Activated CD4-positive, alpha-beta T cell treated with anti-CD3 and anti-CD28 coated beads, Interleukin-2, amount 10 ng/mL, durations not matched to agents 7 days and 5 days (primary cell): Measurements from ENCODE around the gene CNTRL. TPM values are rescaled to one million over a fixed set of nuclear protein-coding genes. Genes with fewer than 3 reads are reported as not detected.
"Not testable (repeated sequence)": the region's sequence is repeated elsewhere in the genome, so short reads cannot be mapped to it uniquely, and the experiment has no call there.

Experiments
- CTCF ChIA-PET: fragments of 350-600 bp; sonication (Branson Sonifier 250); formaldehyde crosslinking; loops from one replicate; lab custom pipeline; 2021; ENCODE audit warnings: antibody characterized with exemption; lab: Charles Lee
- POLR2A ChIA-PET: fragments of 350-600 bp; sonication (Branson Sonifier 250); formaldehyde crosslinking; loops from one replicate; lab custom pipeline; 2021; ENCODE audit warnings: antibody characterized with exemption; lab: Charles Lee
- DNase-seq: peaks from one replicate; pipeline ENCODE4 v3.0.0-alpha.2; 2020
- H3K27ac Mint-ChIP-seq: one replicate; pipeline ENCODE4 v1.8.0; 2021; ENCODE audit warnings: mild to moderate bottlenecking, moderate library complexity, mixed read lengths
- H3K27me3 Mint-ChIP-seq: one replicate; pipeline ENCODE4 v1.8.0; 2021; ENCODE audit warnings: mixed read lengths
- H3K36me3 Mint-ChIP-seq: one replicate; pipeline ENCODE4 v1.8.0; 2021; ENCODE audit warnings: low read depth, mixed read lengths
- H3K4me1 Mint-ChIP-seq: one replicate; pipeline ENCODE4 v1.8.0; 2021; ENCODE audit warnings: mixed read lengths
- H3K4me3 Mint-ChIP-seq: one replicate; pipeline ENCODE4 v1.8.0; 2021; ENCODE audit warnings: mild to moderate bottlenecking, moderate library complexity, mixed read lengths
- H3K9me3 Mint-ChIP-seq: one replicate; pipeline ENCODE4 v1.8.0; 2021; ENCODE audit warnings: mixed read lengths
- total RNA-seq, 2 experiments: library from RNA; stranded (reverse); gene quantifications; one replicate each; pipeline ENCODE4 v1.2.3, GENCODE V29; 2021

Gene CNTRL
- total RNA-seq, 2 experiments from 2014 or later = 90.7 to 91.5 TPM

DNA sequence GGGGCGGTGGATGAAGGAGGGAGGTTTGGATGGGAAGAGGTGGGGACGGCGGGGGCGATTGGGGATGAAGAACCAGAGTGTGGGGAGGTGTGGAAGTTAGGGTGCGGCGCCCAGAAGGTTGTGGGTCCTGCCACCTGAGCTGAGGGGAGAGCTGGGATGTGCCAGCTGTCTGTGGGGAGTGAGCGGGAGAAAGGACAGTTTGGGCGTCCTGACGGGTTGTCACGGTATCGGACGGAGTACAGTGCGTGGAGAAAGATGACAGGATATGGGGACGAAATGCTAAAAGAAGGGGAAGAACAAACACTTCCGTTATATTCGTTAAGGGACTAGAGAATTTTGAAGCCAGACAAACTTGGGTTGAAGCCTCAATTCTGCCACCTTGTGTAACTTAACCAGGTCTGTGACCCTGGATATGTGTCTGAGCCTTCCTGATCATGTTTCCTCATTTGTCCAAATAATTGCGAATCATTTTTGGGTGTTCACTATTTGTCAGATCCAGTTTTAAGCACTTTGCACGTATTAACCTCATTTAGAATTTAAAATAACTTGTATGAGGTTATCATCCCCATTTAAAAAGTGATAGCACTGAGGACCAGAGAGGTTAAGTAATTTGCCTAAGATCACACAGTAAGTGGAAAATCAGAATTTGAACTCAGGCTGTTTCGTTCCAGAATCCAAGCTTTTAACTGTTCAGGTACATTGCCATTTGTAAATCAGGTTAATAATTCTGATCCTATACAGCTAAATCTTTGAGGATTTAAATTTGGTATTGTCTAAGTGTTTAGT is 689 bp downstream of the CNTRL start:
- POLR2A ChIA-PET = no interaction called here
- Mint-ChIP-seq H3K9me3 (peaks cover 2% of the 10 kb centered on the region), H3K4me1 (peaks cover 52% of the 10 kb centered on the region), H3K36me3 (peaks cover 7% of the 10 kb centered on the region), H3K27ac (peak overlapping the region; percentile 87), H3K4me3 (peak overlapping the region; percentile 99), H3K27me3 (no peaks in the 10 kb centered on the region)
- DNase-seq = peak; percentile 28
- CTCF ChIA-PET = interaction anchor here (0.5 to 1.9 kb wide), 4 partner anchors 11 to 1757 kb away, joined by 3 to 7 read pairs (median 4); no protein-coding TSS in a partner anchor

DNA sequence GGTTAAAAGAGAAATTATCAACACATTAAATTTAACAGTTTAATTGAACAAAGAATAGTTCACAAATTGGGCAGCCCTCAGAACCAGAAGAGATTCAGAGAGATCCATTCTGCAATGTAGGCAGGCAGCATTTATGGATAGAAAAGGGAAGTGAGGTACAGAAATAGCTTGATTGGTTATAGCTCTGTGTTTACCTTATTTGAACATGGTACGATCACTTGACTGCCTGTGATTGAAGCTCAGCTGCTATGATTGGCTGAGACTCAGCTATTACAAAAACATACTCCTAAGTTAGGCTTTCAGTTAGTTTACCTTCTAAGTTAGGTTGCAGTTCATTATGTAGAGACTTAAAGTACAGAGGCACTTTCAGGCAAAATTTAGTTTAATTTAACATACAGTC is 7.3 kb downstream of the CNTRL start:
- peaks cover 23% of the 10 kb centered on the region for H3K4me1 Mint-ChIP-seq
- no peaks in the 10 kb centered on the region for H3K27me3 Mint-ChIP-seq
- no peak overlapping the region for H3K27ac Mint-ChIP-seq
- H3K4me3 Mint-ChIP-seq = no peak overlapping the region
- CTCF ChIA-PET = interaction anchor here (0.7 to 1.3 kb wide), 3 partner anchors 14 to 453 kb away, joined by 3 read pairs; no protein-coding TSS in a partner anchor
- POLR2A ChIA-PET = no interaction called here
- H3K36me3 Mint-ChIP-seq = peaks cover 47% of the 10 kb centered on the region
- DNase-seq = no peak
- no peaks in the 10 kb centered on the region for H3K9me3 Mint-ChIP-seq

DNA sequence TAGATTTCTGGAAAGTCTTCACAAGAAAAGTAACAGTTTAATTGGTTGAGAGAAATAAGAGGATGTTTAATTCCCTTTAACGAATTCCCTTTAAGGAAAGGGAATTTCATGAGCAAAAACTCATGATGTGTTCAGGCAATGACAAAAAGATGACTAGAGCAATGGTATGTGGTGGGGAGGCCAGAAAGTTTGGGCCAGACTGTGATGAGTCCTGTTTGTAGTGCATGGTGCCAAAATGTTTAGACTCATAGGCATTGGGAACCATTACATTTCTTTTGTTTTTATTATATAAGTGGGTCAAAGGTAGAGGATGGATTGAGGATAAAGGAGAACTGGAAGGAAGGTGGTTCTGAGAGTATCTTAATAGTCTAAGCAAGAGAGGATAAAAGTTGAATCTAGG is 10.9 kb downstream of the CNTRL start:
- no peak overlapping the region for H3K27ac Mint-ChIP-seq
- POLR2A ChIA-PET = no interaction called here
- no peak for DNase-seq
- H3K9me3 Mint-ChIP-seq = no peaks in the 10 kb centered on the region
- CTCF ChIA-PET = no interaction called here
- H3K36me3 Mint-ChIP-seq = peaks cover 58% of the 10 kb centered on the region
- H3K4me1 Mint-ChIP-seq = peaks cover 34% of the 10 kb centered on the region
- no peak overlapping the region for H3K4me3 Mint-ChIP-seq
- H3K27me3 Mint-ChIP-seq = no peaks in the 10 kb centered on the region

DNA sequence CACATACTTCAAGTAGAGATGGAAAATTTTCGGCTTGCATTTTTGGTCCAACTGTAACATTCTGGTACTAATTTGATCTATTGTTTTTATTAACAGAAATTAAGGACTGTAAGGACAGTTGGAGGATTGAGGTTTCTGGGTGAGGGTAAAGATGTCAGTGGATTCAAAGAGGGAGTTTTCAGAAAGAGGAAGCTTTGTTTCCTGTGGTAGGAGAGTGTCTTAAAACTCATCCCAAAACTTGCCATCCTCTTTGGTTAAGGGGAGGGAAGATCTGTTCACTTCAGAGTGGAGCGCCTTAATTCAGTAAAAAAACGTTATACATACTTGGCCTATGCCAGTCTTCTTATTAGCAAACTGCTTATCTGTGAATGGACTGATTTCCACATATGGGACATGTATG is 13.8 kb downstream of the CNTRL start:
- DNase-seq = no peak
- Mint-ChIP-seq H3K4me1 (peaks cover 34% of the 10 kb centered on the region), H3K27me3 (no peaks in the 10 kb centered on the region), H3K27ac (no peak overlapping the region), H3K36me3 (peaks cover 58% of the 10 kb centered on the region), H3K9me3 (no peaks in the 10 kb centered on the region), H3K4me3 (no peak overlapping the region)
- CTCF ChIA-PET = no interaction called here
- POLR2A ChIA-PET = no interaction called here

DNA sequence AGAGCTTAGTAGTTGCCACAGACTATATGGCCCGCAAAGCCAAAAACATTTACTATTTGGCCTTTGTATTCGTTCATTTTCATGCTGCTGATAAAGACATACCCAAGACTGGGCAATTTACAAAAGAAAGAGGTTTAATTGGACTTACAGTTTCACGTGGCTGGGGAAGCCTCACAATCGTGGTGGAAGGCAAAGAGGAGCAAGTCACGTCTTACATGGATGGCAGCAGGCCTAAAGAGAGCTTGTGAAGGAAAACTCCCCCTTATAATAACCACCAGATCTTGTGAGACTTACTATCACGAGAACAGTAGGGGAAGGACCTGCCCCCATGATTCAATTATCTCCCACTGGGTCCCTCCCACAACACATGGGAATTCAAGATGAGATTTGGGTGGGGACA is 16.0 kb downstream of the CNTRL start:
- DNase-seq, H3K27me3 Mint-ChIP-seq, H3K27ac Mint-ChIP-seq, H3K4me3 Mint-ChIP-seq, H3K9me3 Mint-ChIP-seq: not testable (repeated sequence)
- Mint-ChIP-seq H3K36me3 (peaks cover 66% of the 10 kb centered on the region), H3K4me1 (peaks cover 26% of the 10 kb centered on the region)
- ChIA-PET CTCF (interaction anchor here (0.6 to 1.4 kb wide), 2 partner anchors 9 to 129 kb away, joined by 3 read pairs; no protein-coding TSS in a partner anchor), POLR2A (interaction anchor here (0.7 kb wide), 1 partner anchor 695 kb away, joined by 3 read pairs; no protein-coding TSS in a partner anchor)

DNA sequence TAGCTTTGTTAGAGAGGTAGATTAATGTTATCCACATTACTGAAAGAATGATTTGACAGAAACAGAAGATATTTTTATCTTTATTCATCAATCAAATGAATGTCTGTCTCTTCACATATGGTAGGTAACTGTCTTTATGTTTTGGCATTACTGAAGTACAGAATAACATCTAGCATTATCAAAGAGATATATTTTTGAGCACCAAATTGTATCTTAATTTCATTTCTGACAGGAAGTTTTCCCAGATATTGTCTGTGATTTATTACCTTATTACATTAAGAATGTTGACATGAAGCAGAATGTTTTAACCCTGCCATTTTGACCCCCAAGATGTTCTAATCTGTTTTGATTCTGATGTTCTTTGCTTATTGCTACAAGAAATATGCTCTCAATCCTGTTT is 20.3 kb downstream of the CNTRL start:
- Mint-ChIP-seq H3K4me1 (no peaks in the 10 kb centered on the region), H3K4me3 (no peak overlapping the region), H3K36me3 (peaks cover 78% of the 10 kb centered on the region), H3K9me3 (peaks cover 11% of the 10 kb centered on the region), H3K27ac (no peak overlapping the region), H3K27me3 (no peaks in the 10 kb centered on the region)
- POLR2A ChIA-PET = no interaction called here
- DNase-seq = no peak
- CTCF ChIA-PET = interaction anchor here (0.8 kb wide), 2 partner anchors 26 to 199 kb away, joined by 3 read pairs; no protein-coding TSS in a partner anchor

DNA sequence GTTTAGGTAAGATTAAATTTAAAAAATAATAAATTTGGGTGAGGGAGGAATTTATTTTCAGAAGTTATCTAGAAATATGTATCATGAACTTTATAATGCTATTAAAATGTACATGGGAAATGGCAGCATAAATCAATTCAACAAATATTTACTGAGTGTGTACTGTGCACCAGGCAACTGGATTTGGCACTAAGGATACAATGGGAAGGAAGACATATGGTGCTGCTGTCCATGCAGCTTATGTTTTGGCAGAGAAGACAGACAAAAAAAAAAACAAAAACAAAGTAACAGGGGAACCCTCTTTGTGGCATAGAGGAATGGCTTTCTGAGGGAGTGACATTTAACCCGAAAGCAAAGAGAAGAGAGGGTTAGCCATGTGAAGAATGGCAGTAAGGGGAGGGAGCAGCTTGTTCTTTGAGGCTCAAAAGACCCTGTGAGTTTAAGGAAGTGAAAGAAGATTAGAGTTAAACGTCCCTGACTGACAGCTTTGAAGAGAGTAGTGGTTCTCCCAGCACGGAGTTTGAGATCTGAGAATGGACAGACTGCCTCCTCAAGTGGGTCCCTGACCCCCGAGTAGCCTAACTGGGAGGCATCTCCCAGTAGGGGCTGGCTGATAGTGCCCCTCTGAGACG is 23.9 kb downstream of the CNTRL start:
- Mint-ChIP-seq H3K27ac (no peak overlapping the region), H3K27me3 (no peaks in the 10 kb centered on the region), H3K4me1 (no peaks in the 10 kb centered on the region), H3K9me3 (peaks cover 36% of the 10 kb centered on the region), H3K36me3 (peaks cover 88% of the 10 kb centered on the region), H3K4me3 (no peak overlapping the region)
- CTCF ChIA-PET = interaction anchor here (1.8 to 2.0 kb wide), 2 partner anchors 9 to 23 kb away, joined by 4 read pairs; no protein-coding TSS in a partner anchor
- DNase-seq = no peak
- POLR2A ChIA-PET = no interaction called here

DNA sequence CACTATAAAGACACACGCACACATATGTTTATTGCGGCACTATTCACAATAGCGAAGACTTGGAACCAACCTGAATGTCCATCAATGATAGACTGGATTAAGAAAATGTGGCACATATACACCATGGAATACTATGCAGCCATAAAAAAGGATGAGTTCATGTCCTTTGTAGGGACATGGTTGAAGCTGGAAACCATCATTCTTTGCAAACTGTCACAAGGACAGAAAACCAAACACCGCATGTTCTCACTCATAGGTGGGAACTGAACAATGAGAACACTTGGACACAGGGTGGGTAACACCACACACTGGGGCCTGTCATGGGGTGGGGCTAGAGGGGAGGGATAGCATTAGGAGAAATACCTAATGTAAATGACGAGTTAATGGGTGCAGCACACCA is 29.3 kb downstream of the CNTRL start:
- peaks cover 19% of the 10 kb centered on the region for H3K4me1 Mint-ChIP-seq
- peaks cover 30% of the 10 kb centered on the region for H3K9me3 Mint-ChIP-seq
- POLR2A ChIA-PET, H3K27me3 Mint-ChIP-seq, H3K4me3 Mint-ChIP-seq, DNase-seq, H3K27ac Mint-ChIP-seq: not testable (repeated sequence)
- H3K36me3 Mint-ChIP-seq = peaks cover 71% of the 10 kb centered on the region
- CTCF ChIA-PET = interaction anchor here (0.8 kb wide), 1 partner anchor 34 kb away, joined by 3 read pairs; no protein-coding TSS in a partner anchor

DNA sequence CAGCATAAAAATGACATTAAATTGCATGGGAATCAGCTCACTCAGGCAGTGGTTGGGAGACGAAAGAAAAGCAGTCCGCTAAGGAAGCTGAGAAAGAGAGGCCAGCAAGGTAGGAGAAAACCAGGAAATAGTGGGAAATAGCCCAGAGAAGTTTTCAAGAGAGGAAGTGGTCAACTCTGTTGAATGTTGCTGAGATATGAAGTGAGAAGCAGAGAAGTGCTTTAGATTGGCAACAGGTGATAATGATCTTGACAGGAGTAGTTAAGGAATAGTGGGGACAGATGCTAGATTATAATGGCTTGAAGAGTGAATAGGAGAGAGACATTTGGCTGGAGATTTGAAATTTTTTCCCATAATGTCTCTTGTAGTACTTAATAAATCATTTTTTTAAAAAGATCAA is 30.8 kb downstream of the CNTRL start:
- ChIA-PET POLR2A (no interaction called here), CTCF (interaction anchor here (1.5 kb wide), 1 partner anchor 16 kb away, joined by 3 read pairs; no protein-coding TSS in a partner anchor)
- Mint-ChIP-seq H3K27ac (no peak overlapping the region), H3K4me3 (no peak overlapping the region), H3K27me3 (no peaks in the 10 kb centered on the region), H3K36me3 (peaks cover 61% of the 10 kb centered on the region), H3K4me1 (peaks cover 19% of the 10 kb centered on the region), H3K9me3 (peaks cover 20% of the 10 kb centered on the region)
- no peak for DNase-seq

DNA sequence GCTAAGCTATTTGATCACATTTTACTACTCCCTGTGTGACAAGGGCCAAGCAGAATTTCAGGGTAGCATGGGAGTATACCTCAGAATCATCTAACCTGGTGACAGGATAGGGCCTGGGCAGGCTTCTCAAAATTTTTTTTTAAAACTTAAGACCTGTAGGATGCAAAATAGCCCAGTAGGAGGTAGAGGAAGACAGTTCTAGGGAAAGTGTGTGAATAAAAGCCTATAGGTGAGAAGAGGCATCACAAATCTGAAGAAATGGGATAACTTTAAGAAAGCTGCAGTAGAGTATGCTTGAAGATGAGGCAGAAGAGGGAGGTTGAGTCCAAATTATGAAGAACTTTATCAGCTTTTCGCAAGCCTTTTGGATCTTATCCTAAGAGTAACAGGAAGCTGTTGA is 32.3 kb downstream of the CNTRL start:
- no peak for DNase-seq
- H3K36me3 Mint-ChIP-seq = peaks cover 57% of the 10 kb centered on the region
- H3K4me3 Mint-ChIP-seq = no peak overlapping the region
- H3K27me3 Mint-ChIP-seq = no peaks in the 10 kb centered on the region
- ChIA-PET POLR2A (no interaction called here), CTCF (interaction anchor here (0.7 kb wide), 1 partner anchor 10 kb away, joined by 4 read pairs; no protein-coding TSS in a partner anchor)
- H3K27ac Mint-ChIP-seq = no peak overlapping the region
- H3K9me3 Mint-ChIP-seq = peaks cover 8% of the 10 kb centered on the region
- H3K4me1 Mint-ChIP-seq = peaks cover 19% of the 10 kb centered on the region

DNA sequence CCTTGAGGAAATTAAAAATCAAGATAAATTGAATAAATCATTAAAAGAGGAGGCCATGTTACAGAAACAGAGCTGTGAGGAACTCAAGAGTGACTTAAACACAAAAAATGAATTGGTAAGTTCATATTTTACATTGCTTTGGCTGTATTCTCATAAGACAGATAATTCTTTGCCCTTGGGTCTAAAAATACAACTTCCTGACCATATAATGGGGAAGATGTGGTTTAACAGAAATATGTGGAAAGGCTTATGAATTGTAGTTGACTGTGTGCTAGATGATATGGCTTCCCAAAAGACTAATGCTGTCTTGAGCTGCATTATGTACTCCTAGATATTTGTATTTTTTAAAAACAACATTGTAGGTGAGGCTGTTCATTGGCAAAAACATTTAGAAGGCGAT is 33.1 kb downstream of the CNTRL start:
- CTCF ChIA-PET = no interaction called here
- Mint-ChIP-seq H3K36me3 (peaks cover 55% of the 10 kb centered on the region), H3K27ac (no peak overlapping the region)

DNA sequence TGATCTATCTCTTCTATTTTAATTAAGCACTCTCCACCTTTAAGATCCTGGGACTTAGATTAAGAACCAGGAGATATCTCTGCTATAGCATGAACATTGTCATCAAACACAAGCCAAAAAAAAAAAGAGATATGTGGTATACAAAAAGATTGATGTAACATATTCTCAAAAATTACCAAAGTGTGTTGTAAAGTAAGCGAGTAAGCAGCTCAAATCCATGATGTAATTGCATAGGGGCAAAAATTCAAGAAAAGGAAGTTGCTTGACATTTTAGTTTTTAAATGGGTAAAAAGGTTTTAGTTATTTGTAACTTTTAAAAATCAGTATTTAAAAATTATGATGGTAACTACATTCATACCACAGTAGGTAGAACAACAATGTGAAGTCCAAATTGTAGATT is 40.7 kb downstream of the CNTRL start:
- POLR2A ChIA-PET = no interaction called here
- peaks cover 11% of the 10 kb centered on the region for H3K4me1 Mint-ChIP-seq
- no peak overlapping the region for H3K4me3 Mint-ChIP-seq
- H3K27ac Mint-ChIP-seq = no peak overlapping the region
- no peaks in the 10 kb centered on the region for H3K9me3 Mint-ChIP-seq
- no peak for DNase-seq
- H3K27me3 Mint-ChIP-seq = no peaks in the 10 kb centered on the region
- CTCF ChIA-PET = no interaction called here
- peaks cover 54% of the 10 kb centered on the region for H3K36me3 Mint-ChIP-seq

More for the DNA sequence above, 33.1 kb downstream of the CNTRL start:
- Mint-ChIP-seq H3K4me3 (no peak overlapping the region), H3K4me1 (peaks cover 19% of the 10 kb centered on the region), H3K9me3 (no peaks in the 10 kb centered on the region), H3K27me3 (no peaks in the 10 kb centered on the region)
- POLR2A ChIA-PET = no interaction called here
- DNase-seq = no peak

DNA sequence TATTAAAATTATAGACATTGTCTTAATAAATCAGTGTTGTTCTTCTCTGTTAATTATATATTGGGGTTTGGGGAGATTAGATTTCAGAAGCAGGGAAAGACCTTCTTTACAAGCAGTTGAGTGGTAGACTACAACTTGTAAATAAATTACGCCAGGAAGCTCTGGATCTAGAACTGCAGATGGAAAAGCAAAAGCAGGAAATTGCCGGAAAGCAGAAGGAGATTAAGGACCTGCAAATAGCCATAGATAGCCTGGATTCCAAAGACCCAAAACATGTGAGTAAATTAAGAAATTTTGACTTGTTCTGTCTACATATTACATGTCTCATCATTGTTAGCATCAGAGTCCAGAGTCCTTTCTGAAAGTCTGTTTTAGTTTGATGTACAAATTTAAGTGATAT is 43.5 kb downstream of the CNTRL start:
- H3K27me3 Mint-ChIP-seq = no peaks in the 10 kb centered on the region
- DNase-seq = no peak
- no peak overlapping the region for H3K4me3 Mint-ChIP-seq
- ChIA-PET POLR2A (no interaction called here), CTCF (no interaction called here)
- H3K27ac Mint-ChIP-seq = no peak overlapping the region
- peaks cover 30% of the 10 kb centered on the region for H3K4me1 Mint-ChIP-seq
- no peaks in the 10 kb centered on the region for H3K9me3 Mint-ChIP-seq
- H3K36me3 Mint-ChIP-seq = peaks cover 46% of the 10 kb centered on the region
